ENCODE measurements around the gene MYPN. TPM values are rescaled to one million over a fixed set of nuclear protein-coding genes. Genes with fewer than 3 reads are reported as not detected.

The MYPN gene
- polyA plus RNA-seq, 2 of the 4 experiments (the other 2 are of a cell fraction), result 1.5 to 2.1 TPM

GRCh38 chr10:68128015-68128414 is 18.7 kb downstream of the MYPN start (continued):
- TF ChIP-seq REST (IDR thresholded peaks at IDR 0.05), result no peak
- TF ChIP-seq RCOR1 (IDR thresholded peaks at IDR 0.05; ENCODE audit: low read depth, low read length), result no peak
- TF ChIP-seq NR3C1 (IDR thresholded peaks at IDR 0.05), result no peak
- TF ChIP-seq CBX8 (IDR thresholded peaks at IDR 0.05), result no peak

GRCh38 chr10:68132391-68132790 is 23.1 kb downstream of the MYPN start:
- TF ChIP-seq RNF2 (IDR thresholded peaks at IDR 0.05; ENCODE audit: borderline replicate concordance, low read depth) (no peak), ZSCAN20 (CRISPR knock-in tag; IDR thresholded peaks at IDR 0.05) (no peak), BCL3 (IDR thresholded peaks at IDR 0.05) (no peak)
- no peak overlapping the region for H3K27ac ChIP-seq
- ATAC-seq (no peak), DNase-seq (ENCODE audit: low read depth in 1 of 2, low spot score in 1 of 2) (no peak), FAIRE-seq (no peak)
- H3K4me2 ChIP-seq, result no peak overlapping the region
- ChIA-PET CTCF (interaction anchor here (1.2 kb wide), 2 partner anchors 8 to 11 kb away, joined by 3 read pairs; no protein-coding TSS in a partner anchor), POLR2A (no interaction called here)
- no peaks in the 10 kb centered on the region for H3K9me3 ChIP-seq
- no peak overlapping the region for H3K4me3 ChIP-seq
- WGBS (ENCODE audit: missing lambda C conversion rate), result 82% methylated on average over 1 of the region's 1 CpG
- peaks cover 37% of the 10 kb centered on the region for H3K4me1 ChIP-seq

- Histone ChIP-seq H3K9me3 (no peaks in the 10 kb centered on the region), H3K4me1 (peaks cover 37% of the 10 kb centered on the region), H3K4me2 (no peak overlapping the region), H3K27ac (peak overlapping the region in 1 of 2 experiments; percentile 31; a peak in 3 of 6 replicates), H3K4me3 (no peak overlapping the region)
- ATAC-seq (no peak), FAIRE-seq (no peak), DNase-seq (ENCODE audit: low read depth in 1 of 2, low spot score in 1 of 2) (no peak)
- ChIA-PET POLR2A (no interaction called here), CTCF (interaction anchor here (1.0 to 1.1 kb wide), 2 partner anchors 9 to 50 kb away, joined by 3 to 4 read pairs; no protein-coding TSS in a partner anchor)
- 87% methylated on average over 2 of the region's 2 CpGs for WGBS (ENCODE audit: missing lambda C conversion rate)
- TF ChIP-seq SMC3 (IDR thresholded peaks at IDR 0.05) (no peak), ESRRA (IDR thresholded peaks at IDR 0.05; ENCODE audit: borderline replicate concordance, low read length) (no peak), BHLHE40 (IDR thresholded peaks at IDR 0.05; ENCODE audit: low read depth, low read length) (no peak), USF2 (IDR thresholded peaks at IDR 0.05) (no peak), SREBF2 (IDR thresholded peaks at IDR 0.05) (no peak), ZFP36 (IDR thresholded peaks at IDR 0.05; ENCODE audit: borderline replicate concordance, partially characterized antibody) (no peak), HOXB13 (CRISPR knock-in tag; IDR thresholded peaks at IDR 0.05; ENCODE audit: low read depth) (no peak), REST (IDR thresholded peaks at IDR 0.05) (no peak), PHF8 (IDR thresholded peaks at IDR 0.05; ENCODE audit: borderline replicate concordance, low read depth) (no peak), MAX (IDR thresholded peaks at IDR 0.05) (no peak), BCL3 (IDR thresholded peaks at IDR 0.05) (no peak), ATOH8 (CRISPR knock-in tag; IDR thresholded peaks at IDR 0.05; ENCODE audit: low read depth) (no peak), HEYL (CRISPR knock-in tag; IDR thresholded peaks at IDR 0.05) (no peak), CBX2 (IDR thresholded peaks at IDR 0.05; ENCODE audit: borderline replicate concordance, low read depth) (no peak), HDAC2 (IDR thresholded peaks at IDR 0.05) (no peak), CTCF (IDR thresholded peaks at IDR 0.05) (no peak)
Measured at GRCh38 chr10:68133523-68133922, 24.2 kb downstream of the MYPN start.
